GM12874 (cell line): ENCODE results near the gene RNF187.

Source experiments
- TF ChIP-seq, protein P1 (sequence below): IDR thresholded peaks from 2 replicates; pipeline ENCODE4 v1.5.1; 2011; ENCODE audit warnings: low read depth, mild to moderate bottlenecking, control low read depth, low read length, moderate library complexity; ENCODE audit not compliant: insufficient read depth

Gene RNF187

GRCh38 chr1:228471154-228471761 is 15.9 kb upstream of the RNF187 start:
- TF ChIP-seq, protein P1, sequence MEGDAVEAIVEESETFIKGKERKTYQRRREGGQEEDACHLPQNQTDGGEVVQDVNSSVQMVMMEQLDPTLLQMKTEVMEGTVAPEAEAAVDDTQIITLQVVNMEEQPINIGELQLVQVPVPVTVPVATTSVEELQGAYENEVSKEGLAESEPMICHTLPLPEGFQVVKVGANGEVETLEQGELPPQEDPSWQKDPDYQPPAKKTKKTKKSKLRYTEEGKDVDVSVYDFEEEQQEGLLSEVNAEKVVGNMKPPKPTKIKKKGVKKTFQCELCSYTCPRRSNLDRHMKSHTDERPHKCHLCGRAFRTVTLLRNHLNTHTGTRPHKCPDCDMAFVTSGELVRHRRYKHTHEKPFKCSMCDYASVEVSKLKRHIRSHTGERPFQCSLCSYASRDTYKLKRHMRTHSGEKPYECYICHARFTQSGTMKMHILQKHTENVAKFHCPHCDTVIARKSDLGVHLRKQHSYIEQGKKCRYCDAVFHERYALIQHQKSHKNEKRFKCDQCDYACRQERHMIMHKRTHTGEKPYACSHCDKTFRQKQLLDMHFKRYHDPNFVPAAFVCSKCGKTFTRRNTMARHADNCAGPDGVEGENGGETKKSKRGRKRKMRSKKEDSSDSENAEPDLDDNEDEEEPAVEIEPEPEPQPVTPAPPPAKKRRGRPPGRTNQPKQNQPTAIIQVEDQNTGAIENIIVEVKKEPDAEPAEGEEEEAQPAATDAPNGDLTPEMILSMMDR, result no peak

DNA sequence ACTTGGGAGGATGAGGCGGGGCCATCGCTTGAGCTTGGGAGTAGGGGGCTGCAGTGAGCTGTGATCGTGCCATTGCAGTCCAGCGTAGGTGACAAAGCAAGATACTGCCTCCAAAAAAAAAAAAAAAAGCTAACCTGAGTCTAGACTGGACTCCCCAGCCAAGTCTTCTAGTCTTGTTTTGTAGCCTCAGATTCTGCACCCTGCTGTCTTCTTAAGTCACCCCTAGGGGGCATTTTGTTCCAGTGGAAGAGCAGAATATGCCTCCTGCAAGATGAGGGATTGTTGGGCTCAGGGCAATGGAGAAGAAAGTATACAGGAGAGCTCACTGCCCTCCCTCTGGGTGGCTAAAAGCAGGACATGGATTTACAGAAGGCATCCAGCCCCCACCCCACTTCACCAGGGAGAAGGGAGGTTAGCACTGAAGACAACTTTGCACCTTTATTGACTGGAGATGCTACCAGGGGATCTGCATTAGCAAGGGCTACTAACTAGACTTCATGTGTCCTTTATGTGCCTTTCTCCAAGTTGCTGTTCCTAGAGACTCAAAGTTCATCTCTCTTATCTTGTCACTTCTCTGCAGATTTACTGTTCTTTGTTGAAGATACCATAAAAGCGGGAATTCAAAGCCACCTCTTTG is 15.3 kb upstream of the RNF187 start:
- TF ChIP-seq, protein P1, result peak; percentile 62

DNA sequence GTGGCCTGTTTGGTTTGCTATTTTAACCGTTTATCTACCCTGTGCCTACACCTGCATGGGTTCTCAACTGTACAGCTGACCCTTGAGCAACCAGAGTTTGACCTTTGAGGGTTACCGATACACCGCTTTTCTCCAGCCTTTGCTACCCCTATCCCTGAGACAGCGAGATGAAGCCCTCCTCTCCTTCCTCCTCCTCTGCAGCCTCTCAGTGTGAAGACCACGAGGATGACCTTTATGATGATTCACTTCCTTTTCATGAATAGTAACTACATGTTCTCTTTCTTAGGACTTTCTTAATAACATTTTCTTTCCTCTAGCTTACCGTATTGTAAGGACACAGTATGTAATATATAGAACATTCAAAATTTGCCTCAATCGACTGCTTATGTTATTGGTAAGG is 14.5 kb upstream of the RNF187 start:
- TF ChIP-seq, protein P1, result no peak

DNA sequence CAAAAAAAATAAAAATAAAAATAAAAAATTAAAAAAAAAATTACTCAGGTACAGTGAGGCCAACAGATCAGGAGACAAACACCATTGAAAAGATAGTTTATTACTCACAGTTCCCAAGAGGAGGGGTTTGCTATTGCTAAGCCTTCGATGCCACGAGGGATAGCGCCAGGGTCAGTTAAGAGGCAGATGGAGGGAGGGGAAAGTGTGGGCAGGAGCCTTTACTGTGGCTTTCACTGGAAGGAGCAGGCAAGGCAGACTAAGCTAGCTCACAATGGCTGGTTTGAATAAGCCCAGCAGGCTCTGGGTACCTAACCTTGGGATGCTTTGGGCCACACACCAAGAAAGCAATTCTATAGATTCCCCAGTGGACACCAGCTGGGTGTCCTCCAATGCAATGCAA is 12.7 kb upstream of the RNF187 start:
- TF ChIP-seq, protein P1, result no peak

GRCh38 chr1:228475812-228476211 is 11.4 kb upstream of the RNF187 start:
- TF ChIP-seq, protein P1, result no peak

DNA sequence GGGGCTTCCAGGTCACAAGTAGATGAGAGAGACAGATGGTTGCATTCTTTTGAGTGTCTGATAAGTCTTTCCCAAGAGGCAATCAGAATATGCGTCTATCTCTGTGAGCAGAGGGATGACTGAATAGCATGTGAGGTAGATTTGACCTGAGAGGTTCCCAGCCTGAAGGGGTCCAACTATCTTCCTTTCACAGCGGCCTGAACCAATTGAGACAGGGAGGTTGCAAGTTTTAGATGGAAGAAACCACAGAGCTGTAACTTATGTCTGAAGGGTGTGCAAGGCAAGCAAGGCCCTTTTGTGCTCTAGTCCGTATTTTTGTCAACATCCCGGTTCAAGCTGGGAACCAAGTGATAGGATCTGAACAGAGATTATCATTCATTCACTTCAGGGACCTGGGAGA is 9.9 kb upstream of the RNF187 start:
- TF ChIP-seq, protein P1, result no peak

GRCh38 chr1:228478326-228478725 is 8.9 kb upstream of the RNF187 start:
- TF ChIP-seq, protein P1, result no peak
